Right ventricle myocardium superior (tissue), 1 donor: ENCODE measurements around the gene ISOC2. TPM values are rescaled to one million over a fixed set of nuclear protein-coding genes. Genes with fewer than 3 reads are reported as not detected.

Experiments used
- ATAC-seq: fragments of 200-7000 bp; cut with Tn5 transposase; one replicate; pipeline ENCODE4 v1.9.1; 2020; ENCODE audit warnings: mild to moderate bottlenecking; ENCODE audit not compliant: poor library complexity
- DNase-seq: peaks from one replicate; pipeline ENCODE4 v3.0.0-alpha.2; 2020
- intact Hi-C: fragments of 100-400 bp; cut with DNase I; formaldehyde crosslinking; loops from one replicate; pipeline ENCODE4 v1.11.2; 2022
- total RNA-seq: library from RNA; stranded (reverse); fragmentation: NEBNext Ultra II Directional; extraction: Animal tissue kit (Norgen Biotek cat#: 25700); gene quantifications from one replicate; pipeline ENCODE4 v1.2.1, GENCODE V29; 2021
- donor health status: DM: no; HTN: yes; CAD: no; lungs with severe emphysema.

ISOC2 gene
- total RNA-seq, 1 donor from 2014 or later: 48.9 TPM

DNA sequence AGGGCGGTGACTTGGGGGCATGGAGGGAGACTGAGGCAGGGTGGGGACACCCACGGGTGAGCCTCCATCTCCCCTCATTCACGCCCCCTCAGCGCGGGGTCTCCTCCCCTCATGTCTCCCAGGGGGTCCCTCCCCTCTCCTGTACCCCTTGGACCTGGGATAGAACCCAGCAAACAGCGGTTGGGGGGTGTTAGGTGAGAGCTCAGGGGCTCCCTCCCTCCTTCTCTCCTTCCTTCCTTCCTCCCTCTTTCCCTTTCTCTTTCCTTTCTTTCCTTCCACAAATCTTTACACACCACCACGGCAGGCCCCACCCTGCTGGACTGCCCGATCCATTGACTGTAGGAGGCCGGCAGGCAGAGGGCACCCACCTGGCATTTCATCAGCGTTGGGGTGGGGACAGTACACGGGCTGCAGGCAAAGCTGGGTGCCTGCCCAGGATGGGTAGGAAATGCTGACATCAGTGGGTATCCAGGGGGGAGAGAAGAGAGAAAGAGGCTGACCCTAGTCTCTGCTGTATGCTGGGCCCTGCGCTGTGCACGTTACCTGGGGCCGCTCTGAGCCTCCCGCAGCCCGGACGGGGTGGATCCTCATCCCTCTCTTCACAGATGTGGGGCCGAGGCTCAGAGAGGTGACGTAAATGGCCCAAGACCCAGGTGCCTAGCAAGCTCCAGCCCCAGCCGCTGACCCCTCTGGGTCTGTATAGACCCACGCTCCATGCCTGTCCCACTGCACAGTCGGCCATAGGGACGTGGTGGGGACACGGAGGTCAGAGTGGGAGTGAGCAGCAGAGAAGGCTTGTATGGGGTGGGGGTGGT, 30.3 kb upstream of the ISOC2 start:
- no peak for ATAC-seq
- intact Hi-C loops: no loop called here
- DNase-seq: no peak

DNA sequence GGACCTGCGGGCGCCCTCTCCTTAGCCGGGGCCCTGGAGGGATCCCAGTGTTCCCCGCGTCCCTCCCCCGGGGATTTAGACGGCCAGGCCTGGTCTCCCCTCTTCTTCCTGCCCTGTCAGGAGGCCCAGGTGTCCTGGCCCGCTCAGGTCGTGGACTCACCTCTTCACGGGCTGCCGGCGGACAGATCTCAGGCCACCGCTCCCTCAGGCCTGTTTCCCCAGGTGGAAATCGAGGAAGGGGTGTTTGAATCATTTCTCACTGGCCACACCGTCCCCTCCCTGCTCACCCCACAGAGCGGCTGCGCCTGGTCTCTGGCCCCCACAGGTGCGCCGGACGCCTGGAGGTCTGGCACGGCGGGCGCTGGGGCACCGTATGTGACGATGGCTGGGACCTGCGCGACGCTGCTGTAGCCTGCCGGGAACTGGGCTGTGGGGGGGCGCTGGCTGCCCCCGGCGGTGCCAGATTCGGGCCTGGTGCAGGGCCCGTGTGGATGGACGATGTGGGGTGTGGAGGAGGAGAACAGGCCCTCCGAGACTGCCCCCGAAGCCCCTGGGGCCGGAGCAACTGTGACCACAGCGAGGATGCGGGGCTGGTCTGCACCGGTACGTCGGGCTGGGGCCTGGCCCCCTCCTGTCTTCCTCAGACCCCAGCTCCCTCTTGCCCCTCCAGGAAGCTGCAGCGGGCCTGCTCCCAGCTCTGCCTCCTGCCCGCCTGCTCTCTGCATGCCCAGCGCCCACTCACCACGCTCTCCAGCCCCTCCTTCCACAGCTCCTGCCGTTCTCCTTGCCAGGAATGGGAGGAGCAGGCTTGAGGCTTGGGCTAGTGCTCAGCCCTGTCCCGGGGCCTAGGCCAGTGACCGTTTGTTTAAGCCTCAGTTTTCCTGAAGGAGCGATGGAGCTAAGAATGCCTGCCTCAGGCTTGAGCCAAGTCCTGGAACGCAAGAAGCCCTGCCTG, 29.3 kb upstream of the ISOC2 start:
- intact Hi-C loops: no loop called here
- no peak for DNase-seq
- no peak for ATAC-seq

DNA sequence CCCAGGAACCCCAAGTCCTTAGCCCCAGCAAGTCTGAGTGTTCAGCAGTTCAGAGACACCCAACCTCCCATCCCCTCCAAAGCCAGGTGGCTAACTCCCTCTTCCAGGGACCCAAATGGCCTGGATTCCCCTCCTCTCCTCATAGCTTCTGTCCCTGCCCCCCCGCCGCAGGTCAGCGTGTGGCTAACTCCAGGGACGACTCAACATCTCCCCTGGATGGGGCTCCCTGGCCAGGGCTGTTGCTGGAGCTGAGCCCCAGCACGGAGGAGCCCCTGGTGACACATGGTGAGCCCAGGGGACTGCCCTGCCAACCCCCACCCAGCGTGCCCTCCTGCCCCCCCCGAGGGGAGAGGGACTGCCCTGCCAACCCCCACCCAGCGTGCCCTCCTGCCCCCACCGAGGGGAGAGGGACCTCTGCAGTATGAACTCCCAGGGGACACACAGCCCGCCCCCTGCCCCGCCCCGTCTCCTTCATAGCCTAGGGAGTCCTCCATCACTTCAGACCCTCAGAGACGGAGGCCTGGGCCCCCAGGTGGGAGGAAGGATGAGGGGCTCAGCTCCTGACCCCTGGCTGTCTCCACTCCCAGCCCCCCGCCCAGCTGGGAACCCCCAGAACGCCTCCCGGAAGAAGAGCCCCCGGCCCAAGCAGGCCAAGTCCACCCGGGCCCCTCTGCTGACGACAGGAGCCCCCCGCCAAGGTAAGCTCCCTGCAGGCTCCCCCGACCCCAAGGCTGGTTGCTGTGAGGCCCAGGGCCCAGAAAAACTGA, 28.5 kb upstream of the ISOC2 start:
- intact Hi-C loops: no loop called here
- ATAC-seq (no peak), DNase-seq (no peak)

DNA sequence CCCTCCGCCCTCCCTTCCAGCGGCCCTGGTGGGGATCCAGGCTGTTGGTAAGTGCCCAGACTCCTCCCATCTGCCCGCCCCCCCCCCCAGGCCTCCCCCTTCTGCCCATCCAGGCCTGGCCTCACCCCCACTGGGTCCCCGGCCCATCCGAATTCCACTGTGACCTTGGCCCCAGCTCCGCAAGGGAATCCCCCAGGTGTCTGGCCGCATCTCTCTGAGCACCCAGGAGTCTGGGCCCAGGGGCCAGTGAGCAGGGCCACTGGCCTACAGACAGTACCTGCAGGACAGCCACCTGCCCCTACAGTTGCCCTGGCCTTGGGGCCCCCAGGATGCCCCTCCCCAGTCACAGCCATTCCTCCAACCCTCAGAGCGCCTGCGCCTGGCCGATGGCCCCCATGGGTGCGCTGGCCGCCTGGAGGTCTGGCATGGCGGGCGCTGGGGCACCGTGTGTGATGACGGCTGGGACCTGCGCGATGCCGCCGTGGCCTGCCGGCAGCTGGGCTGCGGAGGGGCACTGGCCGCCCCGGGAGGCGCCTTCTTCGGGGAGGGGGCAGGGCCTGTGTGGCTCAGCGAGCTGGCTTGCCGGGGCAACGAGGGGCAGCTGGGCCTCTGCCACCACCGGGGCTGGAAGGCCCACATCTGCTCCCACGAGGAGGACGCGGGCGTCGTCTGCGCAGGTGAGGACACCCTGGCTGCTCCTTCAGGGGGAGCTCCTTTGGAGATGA, 27.7 kb upstream of the ISOC2 start:
- ATAC-seq: no peak
- intact Hi-C loops: no loop called here
- DNase-seq: no peak

DNA sequence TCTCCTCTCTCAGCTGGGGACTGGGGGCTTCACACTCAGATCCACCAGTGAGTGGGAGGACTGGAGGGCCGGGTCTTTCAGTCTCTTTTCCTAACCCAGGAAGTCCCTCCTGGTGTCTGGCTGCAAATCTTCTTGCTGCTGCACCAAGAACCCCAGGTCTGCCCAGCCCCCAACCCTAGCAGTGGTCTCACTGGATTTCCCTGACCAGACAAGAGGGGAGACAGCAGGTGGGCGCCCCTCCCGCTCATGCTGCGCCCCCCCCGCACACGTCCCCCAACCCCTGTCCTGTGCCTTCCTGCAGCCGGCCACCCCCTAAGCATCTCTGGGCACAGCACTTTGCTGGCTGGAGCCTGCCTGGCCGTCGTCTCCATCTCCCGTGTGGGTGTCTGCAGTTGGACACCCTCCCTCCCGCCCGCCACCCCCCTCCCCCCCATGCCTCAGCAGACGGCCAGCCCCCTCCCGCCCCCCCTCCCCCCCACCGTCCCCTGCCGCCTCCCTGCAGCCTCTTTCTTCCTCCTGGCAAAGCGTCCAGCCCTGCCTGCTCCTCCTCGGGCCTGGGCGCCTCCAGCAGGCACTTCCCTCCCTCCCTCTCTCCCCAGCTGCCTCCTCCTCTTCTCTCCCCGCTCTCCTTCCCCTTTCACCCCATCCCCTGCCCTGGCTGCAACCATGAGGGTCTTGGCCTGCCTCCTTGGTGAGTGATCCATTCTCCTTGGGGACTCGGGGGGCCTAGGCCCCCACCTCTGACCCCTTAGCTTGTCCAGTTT, 26.7 kb upstream of the ISOC2 start, which contains the start of gene SSC5D:
Gene SSC5D, plus strand, starts transcription at position 513 of the 764 bp plus-strand sequence. Its CDS starts 154 bp downstream, at position 667.
- DNase-seq: no peak
- ATAC-seq: no peak
- intact Hi-C loops: no loop called here

DNA sequence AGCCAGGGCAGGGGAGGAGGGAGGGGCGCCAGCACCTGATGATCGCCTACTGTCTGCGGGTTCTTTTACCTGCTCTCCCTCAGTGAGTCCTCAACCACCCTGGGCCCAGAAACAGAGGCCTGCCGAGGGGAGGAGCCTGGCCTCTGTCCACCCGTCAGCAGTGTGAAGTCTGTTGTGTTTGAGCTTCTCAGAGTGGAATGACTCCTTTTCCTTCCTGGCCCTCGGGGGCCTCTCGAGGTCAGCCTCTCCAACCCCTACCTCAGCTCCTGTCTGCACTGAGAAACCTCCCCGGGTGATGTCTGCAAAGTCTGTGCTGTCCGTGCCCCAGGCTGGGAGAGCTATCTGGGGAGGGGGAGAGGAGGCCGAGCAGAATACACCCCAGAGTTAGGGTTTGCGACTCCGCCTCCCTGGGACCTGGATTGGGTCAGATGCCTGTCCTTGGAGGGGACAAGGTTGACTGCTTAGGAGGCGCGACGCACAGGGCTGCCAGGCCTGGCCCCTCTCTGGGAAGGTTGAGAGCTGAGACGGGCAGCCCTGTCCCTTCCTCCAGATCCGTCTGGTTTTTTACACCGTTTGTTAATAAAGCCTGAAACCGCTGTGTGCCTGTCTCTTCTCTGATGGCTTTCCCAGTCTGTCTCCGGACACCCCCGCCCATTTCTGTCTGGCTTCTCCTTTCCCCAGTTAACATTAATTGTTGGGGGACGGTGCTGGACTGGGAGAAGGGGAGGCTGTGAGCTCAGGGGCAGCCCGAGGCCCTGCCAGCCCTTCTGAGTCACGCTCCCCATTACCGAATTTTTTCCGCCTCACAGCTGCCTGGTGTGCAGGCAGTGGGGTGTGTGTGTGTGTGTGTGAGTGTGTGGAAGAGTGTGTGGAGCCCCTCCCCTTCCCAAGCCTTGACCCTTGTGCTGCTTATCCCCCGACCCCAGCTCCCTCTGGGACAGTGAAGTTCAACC, 25.8 kb upstream of the ISOC2 start:
- DNase-seq (peak; percentile 75), ATAC-seq (peak; percentile 50)

DNA sequence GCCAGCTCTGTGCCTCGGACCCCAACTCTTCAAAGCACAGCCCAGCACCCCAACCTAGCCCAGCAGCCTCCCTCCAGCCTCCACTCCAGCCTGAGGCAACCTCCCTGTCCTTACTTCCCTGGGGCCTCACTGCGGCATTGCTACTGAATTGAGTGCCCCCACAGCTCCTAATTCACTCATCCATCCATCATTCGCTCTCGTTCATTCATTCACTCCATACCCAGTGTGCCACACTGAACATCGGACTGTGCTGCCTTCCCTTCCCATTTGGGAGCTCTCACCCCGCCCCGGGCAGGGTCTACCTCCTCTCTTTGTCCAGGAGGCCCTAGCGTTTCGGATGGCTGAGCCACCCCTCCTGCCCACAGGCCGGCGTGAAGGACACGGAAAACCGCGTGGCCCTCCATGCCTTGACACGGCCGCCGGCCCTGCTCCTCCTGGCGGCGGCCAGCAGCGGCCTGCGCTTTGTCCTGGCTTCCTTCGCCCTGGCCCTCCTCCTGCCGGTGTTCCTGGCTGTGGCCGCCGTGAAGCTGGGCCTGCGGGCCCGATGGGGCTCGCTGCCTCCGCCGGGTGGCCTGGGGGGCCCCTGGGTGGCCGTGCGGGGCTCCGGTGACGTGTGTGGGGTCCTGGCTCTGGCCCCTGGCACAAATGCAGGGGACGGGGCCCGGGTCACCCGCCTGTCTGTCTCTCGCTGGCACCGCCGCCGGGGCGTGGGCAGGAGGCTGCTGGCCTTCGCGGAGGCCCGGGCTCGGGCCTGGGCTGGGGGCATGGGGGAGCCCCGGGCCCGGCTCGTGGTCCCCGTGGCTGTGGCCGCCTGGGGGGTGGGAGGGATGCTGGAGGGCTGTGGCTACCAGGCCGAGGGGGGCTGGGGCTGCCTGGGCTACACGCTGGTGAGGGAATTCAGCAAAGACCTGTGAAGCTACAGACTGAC, 24.9 kb upstream of the ISOC2 start:
- DNase-seq (no peak), ATAC-seq (no peak)
- intact Hi-C loops: no loop called here

More for the DNA sequence above, 25.8 kb upstream of the ISOC2 start:
- intact Hi-C loops: no loop called here

DNA sequence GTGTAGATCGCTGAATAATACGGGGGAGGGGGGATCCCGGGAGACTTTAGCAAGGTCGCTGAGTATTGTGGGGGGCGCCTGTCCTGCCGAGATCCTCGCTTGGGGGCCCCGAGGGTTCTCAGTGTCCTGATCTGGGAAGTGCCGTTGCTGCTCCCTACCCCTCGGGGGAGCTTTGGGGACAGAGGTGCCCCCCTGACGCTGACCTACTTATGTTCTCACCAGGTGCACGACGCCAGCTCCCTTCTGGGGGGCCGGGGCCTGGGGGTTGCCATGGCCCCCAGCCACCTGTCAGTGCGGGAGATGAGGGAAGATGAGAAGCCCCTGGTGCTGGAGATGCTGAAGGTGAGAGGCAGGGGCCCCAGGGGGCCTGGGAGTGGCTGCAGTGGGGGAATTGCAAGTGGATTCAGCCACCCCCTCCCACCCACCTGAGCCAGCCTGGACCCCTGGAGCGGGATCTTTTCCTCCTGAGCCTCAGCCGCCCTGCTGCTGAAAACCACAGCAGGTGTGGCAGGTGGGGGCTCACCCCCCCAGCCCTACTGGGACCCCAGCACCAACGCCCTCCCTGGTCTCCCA, 24.1 kb upstream of the ISOC2 start:
- no peak for ATAC-seq
- intact Hi-C loops: no loop called here

DNA sequence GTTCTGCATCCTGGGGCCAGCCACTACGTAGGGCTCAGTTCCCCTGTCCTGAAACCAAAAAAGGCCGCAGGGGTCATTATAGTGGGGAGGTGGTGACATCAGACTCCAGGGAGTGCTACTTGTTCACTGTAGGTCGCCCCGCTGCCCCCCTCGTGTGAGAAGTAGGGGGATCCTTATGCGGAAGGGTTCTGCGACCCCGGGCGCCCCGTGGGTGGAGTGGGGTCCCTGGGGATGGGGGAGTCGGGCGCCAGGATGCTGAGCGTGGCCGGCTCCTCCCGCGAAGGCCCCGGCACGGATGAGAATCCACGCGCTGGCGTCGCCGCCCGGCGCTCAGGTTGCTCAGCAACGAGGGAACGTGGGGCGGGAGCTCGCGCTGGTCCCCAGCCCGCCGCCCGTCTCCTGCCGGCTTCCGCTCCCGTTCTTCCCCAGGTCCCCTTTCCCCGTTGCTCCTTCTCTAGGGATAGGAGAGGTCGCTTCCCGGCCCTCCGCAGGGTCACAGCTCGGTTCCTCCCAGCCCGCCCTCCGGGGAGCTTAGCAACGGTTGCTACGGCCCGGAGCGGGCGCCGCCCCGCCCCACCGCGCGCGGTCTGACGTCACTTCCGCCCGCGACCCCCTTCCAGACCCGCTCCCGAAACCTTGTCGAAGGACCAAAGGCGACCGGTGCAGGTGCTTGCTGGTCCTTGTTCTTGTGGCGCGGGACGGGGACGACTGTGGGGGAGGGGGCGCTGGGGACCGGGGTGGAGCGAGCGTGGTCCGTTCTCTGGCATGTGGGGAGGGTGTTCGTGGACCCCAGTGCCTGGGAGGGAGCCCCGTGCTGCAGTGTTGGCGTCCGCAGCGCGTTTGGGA, 23.4 kb upstream of the ISOC2 start, which contains the start of gene NAT14:
Gene NAT14, plus strand, starts transcription at position 596 of the 846 bp plus-strand sequence. CDS start 521 bp downstream, outside the sequence.
- ATAC-seq: peak; percentile 71
- intact Hi-C loops: no loop called here
- DNase-seq: peak; percentile 64

More for the DNA sequence above, 24.1 kb upstream of the ISOC2 start:
- no peak for DNase-seq

DNA sequence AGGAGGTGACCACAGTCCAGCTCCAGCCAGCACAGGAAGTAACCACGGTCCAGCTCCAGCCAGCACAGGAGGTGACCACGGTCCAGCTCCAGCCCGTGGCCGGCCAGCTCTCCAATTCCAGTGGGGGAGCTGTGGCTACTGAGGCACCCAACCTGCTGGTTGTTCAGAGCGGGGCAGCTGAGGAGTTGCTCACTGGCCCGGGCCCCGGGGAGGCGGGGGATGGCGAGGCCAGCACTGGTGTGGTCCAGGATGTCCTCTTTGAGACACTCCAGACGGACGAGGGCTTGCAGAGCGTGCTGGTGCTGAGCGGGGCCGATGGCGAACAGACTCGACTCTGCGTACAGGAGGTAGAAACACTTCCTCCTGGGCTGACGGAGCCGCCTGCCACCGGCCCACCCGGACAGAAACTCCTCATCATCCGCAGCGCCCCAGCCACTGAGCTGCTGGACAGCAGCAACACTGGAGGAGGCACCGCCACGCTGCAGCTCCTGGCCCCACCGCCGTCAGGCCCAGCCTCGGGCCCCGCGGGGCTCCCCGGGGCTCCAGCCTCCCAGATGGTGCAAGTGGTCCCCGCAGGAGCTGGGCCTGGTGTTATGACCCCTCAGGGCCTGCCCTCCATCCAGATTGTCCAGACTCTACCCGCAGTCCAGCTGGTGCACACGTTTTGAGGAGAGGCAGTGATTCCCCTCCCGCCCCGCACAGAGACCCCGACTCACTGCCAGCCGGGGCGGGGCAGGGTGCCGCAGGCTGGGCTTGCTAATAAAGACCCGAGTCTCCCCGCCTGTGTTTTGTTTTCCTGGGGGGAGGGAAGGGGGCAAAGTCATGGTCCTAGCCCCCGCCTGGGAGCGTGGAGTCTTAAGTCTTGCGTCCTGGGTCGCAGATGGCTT, 22.5 kb upstream of the ISOC2 start:
- ATAC-seq: no peak
- no peak for DNase-seq
- intact Hi-C loops: no loop called here

DNA sequence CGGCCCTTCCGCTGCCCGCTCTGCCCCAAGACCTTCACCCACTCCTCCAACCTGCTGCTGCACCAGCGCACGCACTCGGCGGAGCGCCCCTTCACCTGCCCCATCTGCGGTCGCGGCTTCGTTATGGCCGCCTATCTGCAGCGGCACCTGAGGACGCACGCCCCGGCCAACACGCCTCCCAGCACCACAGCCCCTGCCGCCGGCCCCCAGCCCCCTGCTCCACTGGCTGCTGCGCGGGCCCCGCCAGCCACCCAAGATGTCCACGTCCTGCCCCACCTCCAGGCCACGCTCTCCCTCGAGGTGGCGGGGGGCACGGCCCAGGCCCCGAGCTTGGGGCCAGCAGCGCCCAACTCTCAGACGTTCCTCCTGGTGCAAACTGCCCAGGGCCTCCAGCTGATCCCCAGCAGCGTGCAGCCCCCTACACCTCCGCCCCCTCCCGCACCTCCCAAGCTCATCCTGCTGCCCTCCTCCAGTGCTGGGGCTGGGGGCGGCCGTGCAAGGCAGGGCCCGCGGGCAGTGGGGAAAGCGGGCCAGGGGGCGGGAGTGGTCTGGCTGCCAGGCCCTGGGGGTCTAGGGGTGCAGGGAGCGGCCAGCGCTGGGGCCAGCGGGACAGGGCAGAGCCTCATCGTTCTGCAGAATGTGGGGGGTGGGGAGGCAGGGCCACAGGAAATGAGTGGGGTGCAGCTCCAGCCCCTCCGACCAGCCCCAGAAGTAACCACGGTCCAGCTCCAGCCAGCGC, 21.7 kb upstream of the ISOC2 start:
- DNase-seq: no peak
- intact Hi-C loops: no loop called here
- ATAC-seq: no peak

DNA sequence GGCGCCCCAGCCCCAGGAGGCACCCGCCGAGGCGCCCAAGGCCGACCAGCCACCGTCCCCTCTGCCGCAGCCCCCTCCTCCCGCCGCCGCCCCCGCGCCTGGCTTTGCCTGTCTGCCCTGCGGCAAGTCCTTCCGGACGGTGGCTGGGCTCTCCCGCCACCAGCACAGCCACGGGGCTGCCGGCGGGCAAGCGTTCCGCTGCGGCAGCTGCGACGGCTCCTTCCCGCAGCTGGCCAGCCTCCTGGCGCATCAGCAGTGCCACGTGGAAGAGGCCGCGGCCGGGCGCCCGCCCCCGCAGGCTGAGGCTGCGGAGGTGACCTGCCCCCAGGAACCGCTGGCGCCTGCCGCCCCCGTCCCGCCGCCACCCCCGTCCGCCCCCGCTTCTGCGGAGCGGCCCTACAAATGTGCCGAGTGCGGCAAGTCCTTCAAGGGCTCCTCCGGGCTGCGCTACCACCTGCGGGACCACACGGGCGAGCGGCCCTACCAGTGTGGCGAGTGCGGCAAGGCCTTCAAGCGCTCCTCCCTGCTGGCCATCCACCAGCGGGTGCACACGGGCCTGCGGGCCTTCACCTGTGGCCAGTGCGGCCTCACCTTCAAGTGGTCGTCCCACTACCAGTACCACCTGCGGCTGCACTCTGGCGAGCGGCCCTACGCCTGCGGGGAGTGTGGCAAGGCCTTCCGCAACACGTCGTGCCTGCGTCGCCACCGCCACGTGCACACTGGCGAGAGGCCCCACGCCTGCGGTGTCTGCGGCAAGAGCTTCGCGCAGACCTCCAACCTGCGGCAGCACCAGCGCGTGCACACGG, 20.9 kb upstream of the ISOC2 start:
- ATAC-seq (no peak), DNase-seq (no peak)
- intact Hi-C loops: no loop called here
